A549 treated with GW870086 at 1 μM for 4 hours (cell line): Measurements from ENCODE around the gene PDCD4. TPM values are rescaled to one million over a fixed set of nuclear protein-coding genes. Genes with fewer than 3 reads are reported as not detected.

Experiments used
- total RNA-seq: library from RNA; stranded (reverse); fragments of 200-300 nt; extraction: Qiagen RNA extraction; gene quantifications from 5 replicates; pipeline ENCODE4 v1.2.3, GENCODE V29; 2022; ENCODE audit warnings: low read depth

Gene PDCD4
- 22.3 to 30.7 TPM (median 25.1 TPM) in 5 replicates for total RNA-seq

GRCh38 chr10:110871298-110872084, at the start of gene PDCD4:
PDCD4 (plus strand) TSS chr10:110871928; CDS start chr10:110876028, 4,100 bp downstream.

GRCh38 chr10:110918643-110919348, 47.1 kb downstream of the PDCD4 start, which contains the start of gene BBIP1:
BBIP1 (minus strand) TSS chr10:110919180; CDS start chr10:110918157, 1,023 bp downstream.

GRCh38 chr10:110919349-110919931, 47.7 kb downstream of the PDCD4 start, which contains the start of gene SHOC2:
SHOC2 (plus strand) TSS chr10:110919604; CDS start chr10:110964359, 44,755 bp downstream.

Other genes with a start within 250 kb of the PDCD4 start
- 2.6 to 3.4 TPM (median 2.7 TPM) in 5 replicates for gene RBM20, start 227.6 kb upstream of the PDCD4 start, total RNA-seq
- 34.3 to 47.9 TPM (median 35.7 TPM) in 5 replicates for gene BBIP1, start 47.3 kb downstream of the PDCD4 start, total RNA-seq
- 15.7 to 20.5 TPM (median 18.5 TPM) in 5 replicates for gene SHOC2, start 47.7 kb downstream of the PDCD4 start, total RNA-seq
- gene ADRA2A, start 205.1 kb downstream of the PDCD4 start, total RNA-seq, result 0.03 to 0.14 TPM (median 0.07 TPM) in 5 replicates